Trophoblast cell (in vitro differentiated cells and primary cell): ENCODE results near the gene F3.

Source experiments
- DNase-seq, 2 donors: peaks; one replicate each; pipeline ENCODE4 v3.0.0-alpha.2; 2016
- H2AFZ ChIP-seq: 2 replicates; pipeline ENCODE4 v1.6.1; 2013; ENCODE audit warnings: low read length, moderate library complexity, mild to moderate bottlenecking; ENCODE audit not compliant: insufficient read depth, poor library complexity
- H2AK5ac ChIP-seq: 2 replicates; pipeline ENCODE4 v1.6.1; 2013; ENCODE audit warnings: mild to moderate bottlenecking, low read length
- H2BK120ac ChIP-seq: 2 replicates; pipeline ENCODE4 v1.6.1; 2013; ENCODE audit warnings: low read length, mild to moderate bottlenecking, moderate library complexity; ENCODE audit not compliant: insufficient read depth, poor library complexity
- H2BK12ac ChIP-seq: 2 replicates; pipeline ENCODE4 v1.6.1; 2013; ENCODE audit warnings: mild to moderate bottlenecking, low read length, moderate library complexity
- H2BK5ac ChIP-seq: 2 replicates; pipeline ENCODE4 v1.6.1; 2013; ENCODE audit warnings: low read length, low read depth, moderate library complexity, mild to moderate bottlenecking; ENCODE audit not compliant: poor library complexity
- H3K14ac ChIP-seq: 2 replicates; pipeline ENCODE4 v1.6.1; 2013; ENCODE audit warnings: mild to moderate bottlenecking, low read length
- H3K18ac ChIP-seq: 2 replicates; pipeline ENCODE4 v1.6.1; 2013; ENCODE audit warnings: mild to moderate bottlenecking, low read length
- H3K23ac ChIP-seq: 2 replicates; pipeline ENCODE4 v1.6.1; 2013; ENCODE audit warnings: low read length
- H3K27ac ChIP-seq: 2 replicates; pipeline ENCODE4 v1.5.1; 2013; ENCODE audit warnings: low read depth, mild to moderate bottlenecking, inconsistent platforms, low read length, moderate library complexity
- H3K27me3 ChIP-seq: 2 replicates; pipeline ENCODE4 v1.6.1; 2013; ENCODE audit warnings: inconsistent platforms, mild to moderate bottlenecking, low read length, moderate library complexity; ENCODE audit not compliant: insufficient read depth
- H3K36me3 ChIP-seq, 2 experiments: 1 replicate in 1 of 2; 2 replicates in 1 of 2; pipeline ENCODE4 v1.6.1; 2013; ENCODE audit warnings: low read length in 2 of 2, mild to moderate bottlenecking in 2 of 2, moderate library complexity in 1 of 2; ENCODE audit not compliant: insufficient read depth in 2 of 2, control insufficient read depth in 1 of 2
- H3K4ac ChIP-seq: 2 replicates; pipeline ENCODE4 v1.6.1; 2013; ENCODE audit warnings: low read depth, mild to moderate bottlenecking, low read length, moderate library complexity
- H3K4me1 ChIP-seq, 2 experiments: 1 replicate in 1 of 2; 2 replicates in 1 of 2; pipeline ENCODE4 v1.6.1; 2013; ENCODE audit warnings: low read length in 2 of 2, mild to moderate bottlenecking in 2 of 2, moderate library complexity in 1 of 2; ENCODE audit not compliant: insufficient read depth in 2 of 2, control insufficient read depth in 1 of 2
- H3K4me2 ChIP-seq: 2 replicates; pipeline ENCODE4 v1.6.1; 2013; ENCODE audit warnings: inconsistent platforms, mild to moderate bottlenecking, low read length, moderate library complexity
- H3K4me3 ChIP-seq: 2 replicates; pipeline ENCODE4 v1.5.1; 2013; ENCODE audit warnings: mild to moderate bottlenecking, low read depth, low read length, inconsistent platforms
- H3K79me1 ChIP-seq: one replicate; pipeline ENCODE4 v1.6.1; 2013; ENCODE audit warnings: low read length
- H3K79me2 ChIP-seq: 2 replicates; pipeline ENCODE4 v1.6.1; 2013; ENCODE audit warnings: low read length, mild to moderate bottlenecking; ENCODE audit not compliant: control insufficient read depth, insufficient read depth, poor library complexity
- H3K9ac ChIP-seq: 2 replicates; pipeline ENCODE4 v1.6.1; 2013; ENCODE audit warnings: mild to moderate bottlenecking, low read length
- H3K9me3 ChIP-seq: 2 replicates; pipeline ENCODE4 v1.6.1; 2013; ENCODE audit warnings: low read depth, mild to moderate bottlenecking, control low read depth, inconsistent platforms, low read length; ENCODE audit not compliant: insufficient read depth
- H4K12ac ChIP-seq: 2 replicates; pipeline ENCODE4 v1.6.1; 2013; ENCODE audit warnings: low read depth, mild to moderate bottlenecking, low read length, moderate library complexity
- H4K8ac ChIP-seq: 2 replicates; pipeline ENCODE4 v1.6.1; 2013; ENCODE audit warnings: low read depth, mild to moderate bottlenecking, low read length, moderate library complexity
- H4K91ac ChIP-seq: one replicate; pipeline ENCODE4 v1.6.1; 2013; ENCODE audit warnings: low read depth, mild to moderate bottlenecking, low read length, moderate library complexity
- WGBS: extraction: QIAGEN DNeasy Blood & Tissue Kit; methylation state at CpG from one replicate; pipeline ENCODE4 v1.1.7; 2013; ENCODE audit warnings: missing lambda C conversion rate; ENCODE audit not compliant: insufficient read length, insufficient coverage; ENCODE audit errors: extremely low coverage; 5-methylcytosine and 5-hydroxymethylcytosine counted together

The F3 gene

GRCh38 chr1:94553323-94553730 lies 11.8 kb upstream of the F3 start:
- peak overlapping the region; percentile 91 for H2BK12ac ChIP-seq
- H2BK5ac ChIP-seq = peak overlapping the region; percentile 69
- no peak overlapping the region for H4K8ac ChIP-seq
- no peak overlapping the region for H2AFZ ChIP-seq
- H3K36me3 ChIP-seq = no peaks in the 10 kb centered on the region
- H2BK120ac ChIP-seq = peak overlapping the region; percentile 68
- no CpG with 5 or more reads among the region's 5 CpGs for WGBS
- no peak overlapping the region for H3K14ac ChIP-seq
- peaks cover 37% of the 10 kb centered on the region for H3K79me1 ChIP-seq
- H3K4me3 ChIP-seq = no peak overlapping the region
- H3K4me1 ChIP-seq = peaks cover 32 to 35% of the 10 kb centered on the region in 2 experiments
- H3K9ac ChIP-seq = no peak overlapping the region
- peak overlapping the region; percentile 26 for H3K4me2 ChIP-seq
- H3K4ac ChIP-seq = no peak overlapping the region
- H4K12ac ChIP-seq = no peak overlapping the region
- H2AK5ac ChIP-seq = no peak overlapping the region
- no peak for DNase-seq
- H3K27me3 ChIP-seq = no peaks in the 10 kb centered on the region
- peak overlapping the region; percentile 81 for H4K91ac ChIP-seq
- H3K27ac ChIP-seq = peak overlapping the region; percentile 74
- peaks cover 3% of the 10 kb centered on the region for H3K9me3 ChIP-seq
- no peak overlapping the region for H3K18ac ChIP-seq
- no peak overlapping the region for H3K23ac ChIP-seq
- H3K79me2 ChIP-seq = peaks cover 7% of the 10 kb centered on the region

- Histone ChIP-seq H3K9ac (no peak overlapping the region), H2BK120ac (peak overlapping the region; percentile 45), H3K27ac (peak overlapping the region; percentile 4), H2AFZ (no peak overlapping the region), H2BK5ac (peak overlapping the region; percentile 8), H3K79me1 (peaks cover 32% of the 10 kb centered on the region), H2AK5ac (peak overlapping the region; percentile 72), H4K8ac (peak overlapping the region; percentile 66), H3K79me2 (peaks cover 7% of the 10 kb centered on the region), H3K4me3 (no peak overlapping the region), H3K4me2 (no peak overlapping the region), H3K4me1 (peaks cover 32 to 35% of the 10 kb centered on the region in 2 experiments), H2BK12ac (peak overlapping the region; percentile 84), H3K36me3 (no peaks in the 10 kb centered on the region), H3K23ac (no peak overlapping the region), H3K14ac (peak overlapping the region; percentile 70), H3K4ac (peak overlapping the region; percentile 16), H4K12ac (no peak overlapping the region), H4K91ac (peak overlapping the region; percentile 64), H3K9me3 (peaks cover 3% of the 10 kb centered on the region), H3K27me3 (no peaks in the 10 kb centered on the region), H3K18ac (peak overlapping the region; percentile 94)
- no CpG with 5 or more reads among the region's 8 CpGs for WGBS
- DNase-seq = peak in 1 of 2 donors; percentile 54
These were observed 10.6 kb upstream of the F3 start for GRCh38 chr1:94552071-94552586.

- Histone ChIP-seq H2BK120ac (peak overlapping the region; percentile 7), H3K23ac (no peak overlapping the region), H3K14ac (peak overlapping the region; percentile 3), H3K18ac (no peak overlapping the region), H3K4me2 (no peak overlapping the region), H3K79me2 (peaks cover 7% of the 10 kb centered on the region), H3K4me3 (no peak overlapping the region), H3K79me1 (peaks cover 32% of the 10 kb centered on the region), H3K27ac (no peak overlapping the region), H2AK5ac (no peak overlapping the region), H2BK5ac (no peak overlapping the region), H3K9ac (no peak overlapping the region), H2AFZ (no peak overlapping the region), H2BK12ac (peak overlapping the region; percentile 38), H4K8ac (no peak overlapping the region), H3K4me1 (peaks cover 32 to 35% of the 10 kb centered on the region in 2 experiments), H3K4ac (no peak overlapping the region), H4K12ac (no peak overlapping the region), H3K27me3 (no peaks in the 10 kb centered on the region), H4K91ac (peak overlapping the region; percentile 10), H3K9me3 (peaks cover 3% of the 10 kb centered on the region), H3K36me3 (no peaks in the 10 kb centered on the region)
- WGBS = no CpG with 5 or more reads among the region's 7 CpGs
- DNase-seq = no peak
These were observed 9.9 kb upstream of the F3 start for GRCh38 chr1:94551449-94551848.

GRCh38 chr1:94550800-94551241 lies 9.3 kb upstream of the F3 start:
- Histone ChIP-seq H3K14ac (no peak overlapping the region), H3K23ac (no peak overlapping the region), H2BK12ac (peak overlapping the region; percentile 89), H3K79me2 (peaks cover 5% of the 10 kb centered on the region), H2AFZ (no peak overlapping the region), H2AK5ac (no peak overlapping the region), H4K12ac (no peak overlapping the region), H3K4me3 (no peak overlapping the region), H2BK5ac (peak overlapping the region; percentile 80), H3K9me3 (peaks cover 3% of the 10 kb centered on the region), H3K4me2 (no peak overlapping the region), H3K79me1 (peaks cover 29% of the 10 kb centered on the region), H2BK120ac (peak overlapping the region; percentile 63), H3K18ac (no peak overlapping the region), H3K4ac (no peak overlapping the region), H4K8ac (no peak overlapping the region), H3K27me3 (no peaks in the 10 kb centered on the region), H3K9ac (no peak overlapping the region), H3K36me3 (no peaks in the 10 kb centered on the region), H4K91ac (peak overlapping the region; percentile 22), H3K4me1 (peaks cover 30 to 33% of the 10 kb centered on the region in 2 experiments), H3K27ac (peak overlapping the region; percentile 55)
- WGBS = no CpG with 5 or more reads among the region's 5 CpGs
- no peak for DNase-seq
